GM23338 (cell line): ENCODE measurements around the gene ERCC5. TPM values are rescaled to one million over a fixed set of nuclear protein-coding genes. Genes with fewer than 3 reads are reported as not detected.

Experiments
- ATAC-seq: fragments of 200-7000 bp; cut with Tn5 transposase; 3 replicates; pipeline ENCODE4 v1.9.1; 2020
- DNase-seq: peaks from one replicate; pipeline ENCODE4 v3.0.0-alpha.2; 2015; ENCODE audit warnings: low spot score
- H2AFZ ChIP-seq: fragments of 200-600 bp; sonication (generic); 2 replicates; pipeline ENCODE4 v1.8.0; 2016; ENCODE audit warnings: antibody characterized with exemption, mild to moderate bottlenecking, moderate library complexity
- H3F3A ChIP-seq: fragments of 200-600 bp; sonication (generic); replicated peaks from 2 replicates; pipeline ENCODE4 v1.8.0; 2017; ENCODE audit warnings: antibody characterized with exemption, mixed run types, low read depth
- H3K27ac ChIP-seq: fragments of 200-600 bp; sonication (generic); 2 replicates; pipeline ENCODE4 v1.6.1; 2016; ENCODE audit warnings: low read depth
- H3K27me3 ChIP-seq: fragments of 200-600 bp; sonication (generic); 2 replicates; pipeline ENCODE4 v1.8.0; 2016; ENCODE audit warnings: mild to moderate bottlenecking, mixed run types, moderate library complexity; ENCODE audit not compliant: insufficient read depth
- H3K36me3 ChIP-seq: fragments of 200-600 bp; sonication (generic); 2 replicates; pipeline ENCODE4 v1.8.0; 2016; ENCODE audit warnings: mild to moderate bottlenecking; ENCODE audit not compliant: insufficient read depth
- H3K4me1 ChIP-seq: fragments of 200-600 bp; sonication (generic); 2 replicates; pipeline ENCODE4 v1.8.0; 2016; ENCODE audit warnings: mild to moderate bottlenecking, moderate library complexity; ENCODE audit not compliant: insufficient read depth
- H3K4me2 ChIP-seq: fragments of 200-600 bp; sonication (generic); 2 replicates; pipeline ENCODE4 v1.7.1; 2017; ENCODE audit warnings: mixed run types
- H3K4me3 ChIP-seq: fragments of 200-600 bp; sonication (generic); 2 replicates; pipeline ENCODE4 v1.6.1; 2016; ENCODE audit warnings: mixed run types
- H3K79me2 ChIP-seq: fragments of 200-600 bp; sonication (generic); replicated peaks from 2 replicates; pipeline ENCODE4 v1.8.0; 2017; ENCODE audit warnings: mild to moderate bottlenecking; ENCODE audit not compliant: insufficient read depth
- H3K9me2 ChIP-seq: fragments of 200-600 bp; sonication (generic); 2 replicates; pipeline ENCODE4 v1.8.0; 2017; ENCODE audit not compliant: insufficient read depth
- H4K20me1 ChIP-seq: fragments of 200-600 bp; sonication (generic); replicated peaks from 2 replicates; pipeline ENCODE4 v1.8.0; 2017; ENCODE audit warnings: mild to moderate bottlenecking; ENCODE audit not compliant: insufficient read depth
- H3K27ac Mint-ChIP-seq: 2 replicates; pipeline ENCODE4 v1.8.0; 2020; ENCODE audit warnings: inconsistent platforms, mild to moderate bottlenecking, moderate library complexity, mixed read lengths
- H3K27me3 Mint-ChIP-seq: 3 replicates; pipeline ENCODE4 v1.8.0; 2022; ENCODE audit warnings: low read depth, mild to moderate bottlenecking, moderate library complexity, mixed read lengths, inconsistent platforms; ENCODE audit not compliant: insufficient read depth, poor library complexity
- H3K36me3 Mint-ChIP-seq: 3 replicates; pipeline ENCODE4 v1.8.0; 2021; ENCODE audit warnings: low read depth, mild to moderate bottlenecking, inconsistent platforms, moderate library complexity, mixed read lengths
- H3K4me1 Mint-ChIP-seq: 3 replicates; pipeline ENCODE4 v1.8.0; 2020; ENCODE audit warnings: mild to moderate bottlenecking, inconsistent platforms, mixed read lengths
- H3K4me3 Mint-ChIP-seq: 3 replicates; pipeline ENCODE4 v1.8.0; 2021; ENCODE audit warnings: moderate library complexity, mild to moderate bottlenecking, inconsistent platforms, mixed read lengths
- H3K9me3 Mint-ChIP-seq: 3 replicates; pipeline ENCODE4 v1.8.0; 2020; ENCODE audit warnings: moderate library complexity, mild to moderate bottlenecking, inconsistent platforms, mixed read lengths
- CREB1 ChIP-seq: fragments of 250-450 bp; sonication (Bioruptor Pico); IDR thresholded peaks from 2 replicates; pipeline ENCODE4 v1.5.0; 2020; ENCODE audit warnings: low read depth, mild to moderate bottlenecking, moderate library complexity
- EZH2phosphoT487 ChIP-seq: fragments of 200-600 bp; sonication (generic); IDR thresholded peaks from one replicate; pipeline ENCODE4 v1.8.1; 2018; ENCODE audit warnings: antibody characterized with exemption; ENCODE audit not compliant: unreplicated experiment
- NANOG ChIP-seq: IDR thresholded peaks from 2 replicates; pipeline ENCODE4 v1.6.1; 2016; ENCODE audit warnings: antibody characterized with exemption, borderline replicate concordance
- POLR2AphosphoS5 ChIP-seq: IDR thresholded peaks from 2 replicates; pipeline ENCODE4 v1.6.1; 2016; ENCODE audit warnings: antibody characterized with exemption, low read depth
- STAT1 ChIP-seq: IDR thresholded peaks from one replicate; pipeline ENCODE4 v1.6.1; 2016; ENCODE audit warnings: antibody characterized with exemption; ENCODE audit not compliant: unreplicated experiment
- ZNF331 ChIP-seq: fragments of 250-450 bp; sonication (Bioruptor Pico); IDR thresholded peaks from 2 replicates; pipeline ENCODE4 v1.5.0; 2020; ENCODE audit warnings: low read depth, mild to moderate bottlenecking, moderate library complexity
- polyA plus RNA-seq: library from polyadenylated mRNA; unstranded; fragments of >200 nt; fragmentation: Nextera tagmentation; extraction: Ambion mirVana; gene quantifications from 2 replicates; pipeline ENCODE4 v1.2.1, GENCODE V29; 2016
- total RNA-seq: library from RNA; depleted of rRNA; stranded (reverse); fragments of >200 nt; shearing (Covaris generic); gene quantifications from 2 replicates; pipeline ENCODE4 v1.2.3, GENCODE V29; 2014
- TF ChIP-seq, protein P1 (sequence below), 2 experiments: fragments of 200-600 bp in 1 of 2; sonication (generic) in 1 of 2; conservative IDR thresholded peaks; 2 replicates each; pipeline versions ENCODE4 v1.5.1 to v1.6.1; 2016 to 2017; ENCODE audit warnings: antibody characterized with exemption in 2 of 2, low read depth in 2 of 2, mild to moderate bottlenecking in 2 of 2, moderate library complexity in 1 of 2
- TF ChIP-seq, protein P2 (sequence below): fragments of 250-450 bp; sonication (Bioruptor Pico); IDR thresholded peaks from 2 replicates; pipeline ENCODE4 v1.5.0; 2020; ENCODE audit warnings: mild to moderate bottlenecking, moderate library complexity

The ERCC5 gene
- total and polyA plus RNA-seq, 2 experiments from 2014 or later: 25.4 to 26.2 TPM

DNA sequence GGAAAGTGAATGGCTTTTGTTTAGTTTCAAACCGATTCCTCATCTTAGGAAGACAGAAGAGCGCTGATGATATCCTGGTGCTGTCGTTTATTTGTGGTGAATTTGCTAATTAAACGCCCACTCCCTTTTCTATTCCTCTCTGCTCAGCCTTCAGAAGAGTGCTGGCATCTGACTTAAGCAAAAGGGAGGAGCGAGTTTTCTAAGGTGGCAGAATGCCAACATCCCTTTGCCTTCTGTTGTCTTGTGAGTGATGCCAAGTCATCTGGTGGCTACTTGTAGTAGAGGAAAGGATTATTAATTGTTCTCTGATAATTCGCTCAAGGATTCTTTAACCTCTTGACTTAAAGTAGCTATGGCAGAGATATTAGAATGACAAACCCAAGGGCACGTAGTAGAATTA lies 68.1 kb downstream of the ERCC5 start:
- H3K4me2 ChIP-seq: no peak overlapping the region
- H3K36me3 Mint-ChIP-seq: no peaks in the 10 kb centered on the region
- H2AFZ ChIP-seq: no peak overlapping the region
- no peaks in the 10 kb centered on the region for H3K36me3 ChIP-seq
- TF ChIP-seq, protein P1, sequence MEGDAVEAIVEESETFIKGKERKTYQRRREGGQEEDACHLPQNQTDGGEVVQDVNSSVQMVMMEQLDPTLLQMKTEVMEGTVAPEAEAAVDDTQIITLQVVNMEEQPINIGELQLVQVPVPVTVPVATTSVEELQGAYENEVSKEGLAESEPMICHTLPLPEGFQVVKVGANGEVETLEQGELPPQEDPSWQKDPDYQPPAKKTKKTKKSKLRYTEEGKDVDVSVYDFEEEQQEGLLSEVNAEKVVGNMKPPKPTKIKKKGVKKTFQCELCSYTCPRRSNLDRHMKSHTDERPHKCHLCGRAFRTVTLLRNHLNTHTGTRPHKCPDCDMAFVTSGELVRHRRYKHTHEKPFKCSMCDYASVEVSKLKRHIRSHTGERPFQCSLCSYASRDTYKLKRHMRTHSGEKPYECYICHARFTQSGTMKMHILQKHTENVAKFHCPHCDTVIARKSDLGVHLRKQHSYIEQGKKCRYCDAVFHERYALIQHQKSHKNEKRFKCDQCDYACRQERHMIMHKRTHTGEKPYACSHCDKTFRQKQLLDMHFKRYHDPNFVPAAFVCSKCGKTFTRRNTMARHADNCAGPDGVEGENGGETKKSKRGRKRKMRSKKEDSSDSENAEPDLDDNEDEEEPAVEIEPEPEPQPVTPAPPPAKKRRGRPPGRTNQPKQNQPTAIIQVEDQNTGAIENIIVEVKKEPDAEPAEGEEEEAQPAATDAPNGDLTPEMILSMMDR (conservative IDR thresholded peaks at IDR 0.05; ENCODE audit: low read depth in 2 of 2): no peak
- TF ChIP-seq POLR2AphosphoS5 (no peak), STAT1 (no peak)
- no peaks in the 10 kb centered on the region for H3K4me1 ChIP-seq
- H3K4me1 Mint-ChIP-seq: 0 out of 3 replicates have a peak, but pooled peaks cover 2% of the 10 kb centered on the region
- no peaks in the 10 kb centered on the region for H4K20me1 ChIP-seq
- DNase-seq (no peak), ATAC-seq (no peak)
- H3K9me2 ChIP-seq: no peaks in the 10 kb centered on the region
- H3K27ac ChIP-seq: no peak overlapping the region
- H3K4me3 ChIP-seq: no peak overlapping the region
- no peaks in the 10 kb centered on the region for H3K79me2 ChIP-seq
- no peaks in the 10 kb centered on the region for H3K27me3 ChIP-seq
- H3F3A ChIP-seq: no peaks in the 10 kb centered on the region
- no peaks in the 10 kb centered on the region for H3K27me3 Mint-ChIP-seq
- no peak overlapping the region for H3K27ac Mint-ChIP-seq
- H3K4me3 Mint-ChIP-seq: no peak overlapping the region
- H3K9me3 Mint-ChIP-seq: no peaks in the 10 kb centered on the region

DNA sequence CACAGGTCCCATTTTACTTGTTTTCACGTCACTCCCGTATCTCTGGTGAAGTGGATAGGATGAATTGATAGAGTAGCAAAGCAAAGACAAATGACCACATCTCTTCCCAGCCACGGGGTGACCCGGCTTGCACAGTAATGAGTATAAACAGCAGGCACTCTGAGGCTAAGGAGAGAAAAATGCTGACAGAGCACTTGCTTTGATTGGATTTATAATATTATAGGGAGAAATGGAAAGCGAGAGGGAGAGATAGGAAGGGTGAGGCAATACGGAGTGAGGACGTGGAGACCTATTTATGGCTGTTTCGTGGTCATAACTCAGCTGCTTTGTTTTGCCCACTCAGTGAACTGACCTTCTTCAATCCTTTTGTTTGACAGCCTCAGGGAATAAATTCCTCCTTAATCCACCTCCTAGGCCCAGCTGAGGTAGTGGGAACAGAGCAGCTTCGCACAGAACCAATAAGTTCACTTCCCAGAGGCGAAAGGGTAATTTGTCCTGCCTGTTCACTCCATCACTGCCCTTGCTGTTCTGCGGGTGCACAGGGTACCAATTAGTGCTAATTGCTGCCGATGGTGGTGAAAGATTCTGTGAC lies 68.6 kb downstream of the ERCC5 start:
- Histone ChIP-seq H4K20me1 (no peaks in the 10 kb centered on the region), H2AFZ (no peak overlapping the region), H3K36me3 (no peaks in the 10 kb centered on the region), H3K79me2 (no peaks in the 10 kb centered on the region), H3K4me1 (no peaks in the 10 kb centered on the region), H3K4me3 (no peak overlapping the region), H3K9me2 (no peaks in the 10 kb centered on the region), H3K27me3 (no peaks in the 10 kb centered on the region), H3F3A (no peaks in the 10 kb centered on the region), H3K4me2 (no peak overlapping the region), H3K27ac (no peak overlapping the region)
- no peaks in the 10 kb centered on the region for H3K36me3 Mint-ChIP-seq
- no peaks in the 10 kb centered on the region for H3K9me3 Mint-ChIP-seq
- no peaks in the 10 kb centered on the region for H3K27me3 Mint-ChIP-seq
- H3K4me1 Mint-ChIP-seq: 0 out of 3 replicates have a peak, but pooled peaks cover 2% of the 10 kb centered on the region
- H3K27ac Mint-ChIP-seq: no peak overlapping the region
- DNase-seq: no peak
- TF ChIP-seq, protein P2, sequence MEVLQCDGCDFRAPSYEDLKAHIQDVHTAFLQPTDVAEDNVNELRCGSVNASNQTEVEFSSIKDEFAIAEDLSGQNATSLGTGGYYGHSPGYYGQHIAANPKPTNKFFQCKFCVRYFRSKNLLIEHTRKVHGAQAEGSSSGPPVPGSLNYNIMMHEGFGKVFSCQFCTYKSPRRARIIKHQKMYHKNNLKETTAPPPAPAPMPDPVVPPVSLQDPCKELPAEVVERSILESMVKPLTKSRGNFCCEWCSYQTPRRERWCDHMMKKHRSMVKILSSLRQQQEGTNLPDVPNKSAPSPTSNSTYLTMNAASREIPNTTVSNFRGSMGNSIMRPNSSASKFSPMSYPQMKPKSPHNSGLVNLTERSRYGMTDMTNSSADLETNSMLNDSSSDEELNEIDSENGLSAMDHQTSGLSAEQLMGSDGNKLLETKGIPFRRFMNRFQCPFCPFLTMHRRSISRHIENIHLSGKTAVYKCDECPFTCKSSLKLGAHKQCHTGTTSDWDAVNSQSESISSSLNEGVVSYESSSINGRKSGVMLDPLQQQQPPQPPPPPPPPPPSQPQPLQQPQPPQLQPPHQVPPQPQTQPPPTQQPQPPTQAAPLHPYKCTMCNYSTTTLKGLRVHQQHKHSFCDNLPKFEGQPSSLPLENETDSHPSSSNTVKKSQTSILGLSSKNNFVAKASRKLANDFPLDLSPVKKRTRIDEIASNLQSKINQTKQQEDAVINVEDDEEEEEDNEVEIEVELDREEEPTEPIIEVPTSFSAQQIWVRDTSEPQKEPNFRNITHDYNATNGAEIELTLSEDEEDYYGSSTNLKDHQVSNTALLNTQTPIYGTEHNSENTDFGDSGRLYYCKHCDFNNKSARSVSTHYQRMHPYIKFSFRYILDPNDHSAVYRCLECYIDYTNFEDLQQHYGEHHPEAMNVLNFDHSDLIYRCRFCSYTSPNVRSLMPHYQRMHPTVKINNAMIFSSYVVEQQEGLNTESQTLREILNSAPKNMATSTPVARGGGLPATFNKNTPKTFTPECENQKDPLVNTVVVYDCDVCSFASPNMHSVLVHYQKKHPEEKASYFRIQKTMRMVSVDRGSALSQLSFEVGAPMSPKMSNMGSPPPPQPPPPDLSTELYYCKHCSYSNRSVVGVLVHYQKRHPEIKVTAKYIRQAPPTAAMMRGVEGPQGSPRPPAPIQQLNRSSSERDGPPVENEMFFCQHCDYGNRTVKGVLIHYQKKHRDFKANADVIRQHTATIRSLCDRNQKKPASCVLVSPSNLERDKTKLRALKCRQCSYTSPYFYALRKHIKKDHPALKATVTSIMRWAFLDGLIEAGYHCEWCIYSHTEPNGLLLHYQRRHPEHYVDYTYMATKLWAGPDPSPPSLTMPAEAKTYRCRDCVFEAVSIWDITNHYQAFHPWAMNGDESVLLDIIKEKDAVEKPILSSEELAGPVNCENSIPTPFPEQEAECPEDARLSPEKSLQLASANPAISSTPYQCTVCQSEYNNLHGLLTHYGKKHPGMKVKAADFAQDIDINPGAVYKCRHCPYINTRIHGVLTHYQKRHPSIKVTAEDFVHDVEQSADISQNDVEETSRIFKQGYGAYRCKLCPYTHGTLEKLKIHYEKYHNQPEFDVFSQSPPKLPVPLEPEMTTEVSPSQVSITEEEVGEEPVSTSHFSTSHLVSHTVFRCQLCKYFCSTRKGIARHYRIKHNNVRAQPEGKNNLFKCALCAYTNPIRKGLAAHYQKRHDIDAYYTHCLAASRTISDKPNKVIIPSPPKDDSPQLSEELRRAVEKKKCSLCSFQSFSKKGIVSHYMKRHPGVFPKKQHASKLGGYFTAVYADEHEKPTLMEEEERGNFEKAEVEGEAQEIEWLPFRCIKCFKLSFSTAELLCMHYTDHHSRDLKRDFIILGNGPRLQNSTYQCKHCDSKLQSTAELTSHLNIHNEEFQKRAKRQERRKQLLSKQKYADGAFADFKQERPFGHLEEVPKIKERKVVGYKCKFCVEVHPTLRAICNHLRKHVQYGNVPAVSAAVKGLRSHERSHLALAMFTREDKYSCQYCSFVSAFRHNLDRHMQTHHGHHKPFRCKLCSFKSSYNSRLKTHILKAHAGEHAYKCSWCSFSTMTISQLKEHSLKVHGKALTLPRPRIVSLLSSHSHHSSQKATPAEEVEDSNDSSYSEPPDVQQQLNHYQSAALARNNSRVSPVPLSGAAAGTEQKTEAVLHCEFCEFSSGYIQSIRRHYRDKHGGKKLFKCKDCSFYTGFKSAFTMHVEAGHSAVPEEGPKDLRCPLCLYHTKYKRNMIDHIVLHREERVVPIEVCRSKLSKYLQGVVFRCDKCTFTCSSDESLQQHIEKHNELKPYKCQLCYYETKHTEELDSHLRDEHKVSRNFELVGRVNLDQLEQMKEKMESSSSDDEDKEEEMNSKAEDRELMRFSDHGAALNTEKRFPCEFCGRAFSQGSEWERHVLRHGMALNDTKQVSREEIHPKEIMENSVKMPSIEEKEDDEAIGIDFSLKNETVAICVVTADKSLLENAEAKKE: no peak
- TF ChIP-seq CREB1 (CRISPR knock-in tag) (no peak), NANOG (no peak), STAT1 (no peak), ZNF331 (CRISPR knock-in tag) (no peak), EZH2phosphoT487 (no peak)
- no peak for ATAC-seq
- H3K4me3 Mint-ChIP-seq: no peak overlapping the region
